ENCODE results near the gene HLX.

Gene HLX

GRCh38 chr1:220896092-220896491 is 16.8 kb downstream of the HLX start:
- DNase-seq, result no peak

- DNase-seq, result no peak
These were observed 21.6 kb downstream of the HLX start for GRCh38 chr1:220900842-220901241.

GRCh38 chr1:220901881-220902280 is 22.6 kb downstream of the HLX start:
- DNase-seq, result no peak

GRCh38 chr1:220902916-220903315 is 23.7 kb downstream of the HLX start:
- DNase-seq, result no peak

- no peak for DNase-seq
These were observed 25.6 kb downstream of the HLX start for GRCh38 chr1:220904876-220905275.

GRCh38 chr1:220905650-220906560 is 26.7 kb downstream of the HLX start:
- DNase-seq, result no peak

GRCh38 chr1:220906561-220907334 is 27.5 kb downstream of the HLX start:
- no peak for DNase-seq

GRCh38 chr1:220908757-220909156 is 29.5 kb downstream of the HLX start:
- DNase-seq, result no peak

- no peak for DNase-seq
These were observed 30.8 kb downstream of the HLX start for GRCh38 chr1:220910021-220910420.

GRCh38 chr1:220914283-220915116 is 35.3 kb downstream of the HLX start:
- no peak for DNase-seq

- no peak for DNase-seq
These were observed 35.8 kb downstream of the HLX start for GRCh38 chr1:220915117-220915440.

GRCh38 chr1:220915954-220916353 is 36.7 kb downstream of the HLX start:
- DNase-seq, result no peak

GRCh38 chr1:220917101-220917500 is 37.9 kb downstream of the HLX start:
- DNase-seq, result no peak

- no peak for DNase-seq
These were observed 38.4 kb downstream of the HLX start for GRCh38 chr1:220917535-220918209.

GRCh38 chr1:220918285-220918951 is 39.2 kb downstream of the HLX start:
- DNase-seq, result no peak

GRCh38 chr1:220920967-220921366 is 41.7 kb downstream of the HLX start:
- DNase-seq, result no peak

- DNase-seq, result no peak
These were observed 42.3 kb downstream of the HLX start for GRCh38 chr1:220921498-220921897.

GRCh38 chr1:220921971-220922635 is 42.9 kb downstream of the HLX start:
- DNase-seq, result no peak

- no peak for DNase-seq
These were observed 43.7 kb downstream of the HLX start for GRCh38 chr1:220922951-220923350.

- no peak for DNase-seq
These were observed 45.2 kb downstream of the HLX start for GRCh38 chr1:220924331-220924970.

GRCh38 chr1:220925707-220926106 is 46.5 kb downstream of the HLX start:
- DNase-seq, result no peak
